Ramos (cell line): Measurements from ENCODE around the gene KDR.

Experiments
- in situ Hi-C: fragments of 300-500 bp; cut with MboI; formaldehyde crosslinking; loops from one replicate; pipeline ENCODE4 v1.14.3; 2022; ENCODE audit warnings: low sequenced_read_pairs; ENCODE audit not compliant: unreplicated experiment

KDR gene

DNA sequence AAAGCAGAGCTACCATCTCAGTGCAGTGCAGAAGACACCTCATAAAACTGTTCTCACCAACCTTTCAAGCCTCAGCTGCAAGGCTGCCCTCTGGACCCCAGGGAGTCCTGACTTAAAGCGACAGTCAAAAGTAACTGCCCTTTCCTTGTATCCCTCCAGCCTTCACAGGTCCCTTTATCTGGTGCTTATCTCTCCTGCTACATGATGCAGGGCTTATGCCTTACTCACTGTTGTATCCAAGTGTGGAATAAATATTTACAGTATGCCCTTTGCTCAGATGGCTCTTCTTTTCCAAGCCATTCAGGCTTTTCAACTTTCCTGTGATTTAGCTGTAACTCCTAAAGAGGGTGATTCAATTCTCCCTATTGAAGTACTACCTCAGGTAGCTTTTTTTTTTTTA is 92.6 kb downstream of the KDR start:
- in situ Hi-C loops: no loop called here

DNA sequence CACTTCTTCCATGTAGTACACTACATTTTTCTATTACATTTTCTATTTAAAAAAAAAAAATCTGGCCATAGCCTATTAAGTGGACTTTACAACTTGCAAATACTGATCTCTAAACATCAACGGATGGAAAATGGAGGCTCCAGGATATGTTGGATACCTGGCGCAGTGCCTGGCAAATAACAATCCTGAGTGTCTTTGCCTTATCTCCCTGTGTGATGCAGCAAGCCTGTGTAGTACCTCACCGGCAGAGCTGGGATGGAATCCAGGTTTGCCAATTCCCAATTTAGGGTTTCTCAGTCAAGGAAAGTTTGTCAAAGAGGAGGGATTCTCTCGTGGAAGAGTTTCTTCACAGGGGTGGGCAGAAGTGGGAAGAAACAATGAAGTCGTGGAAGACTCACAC is 93.2 kb downstream of the KDR start:
- in situ Hi-C loops: no loop called here

DNA sequence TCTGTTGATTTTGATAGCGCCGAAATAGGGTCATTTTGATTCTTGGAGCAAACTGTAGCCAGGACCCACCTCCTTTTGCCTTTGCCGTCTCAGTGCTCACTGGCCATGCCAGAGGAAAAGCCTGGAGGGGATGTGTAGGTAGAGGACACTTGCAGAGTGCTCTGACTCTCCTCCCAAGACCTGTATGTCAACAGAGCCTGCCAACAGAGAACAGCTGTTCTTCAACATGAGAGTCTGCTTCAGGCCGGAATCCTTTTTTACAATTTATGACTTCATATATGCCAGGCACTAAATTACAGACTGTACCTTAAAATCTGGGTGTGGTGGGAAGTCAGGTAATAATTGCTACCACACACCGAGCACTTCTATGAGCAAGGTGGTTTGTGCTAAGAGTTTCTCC is 94.2 kb downstream of the KDR start:
- in situ Hi-C loops: no loop called here

DNA sequence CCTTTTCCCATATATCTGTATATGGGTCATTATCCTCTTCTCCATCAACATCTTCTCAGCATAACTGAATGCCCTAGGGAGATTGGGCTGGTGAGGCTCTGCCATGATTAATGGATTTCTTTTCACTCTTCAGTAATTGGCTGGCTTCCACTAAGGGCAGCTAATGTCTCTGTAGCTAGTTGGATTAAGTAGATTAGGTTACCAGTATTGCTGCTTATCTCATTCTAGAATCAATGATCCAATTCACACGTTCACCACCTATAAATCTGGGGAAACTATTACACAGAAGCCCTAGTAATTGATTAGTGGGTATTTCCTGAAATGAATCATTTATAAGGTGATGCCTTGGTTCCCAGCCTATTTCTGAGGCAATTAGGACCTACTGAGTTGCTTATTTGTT is 94.8 kb downstream of the KDR start:
- in situ Hi-C loops: no loop called here

DNA sequence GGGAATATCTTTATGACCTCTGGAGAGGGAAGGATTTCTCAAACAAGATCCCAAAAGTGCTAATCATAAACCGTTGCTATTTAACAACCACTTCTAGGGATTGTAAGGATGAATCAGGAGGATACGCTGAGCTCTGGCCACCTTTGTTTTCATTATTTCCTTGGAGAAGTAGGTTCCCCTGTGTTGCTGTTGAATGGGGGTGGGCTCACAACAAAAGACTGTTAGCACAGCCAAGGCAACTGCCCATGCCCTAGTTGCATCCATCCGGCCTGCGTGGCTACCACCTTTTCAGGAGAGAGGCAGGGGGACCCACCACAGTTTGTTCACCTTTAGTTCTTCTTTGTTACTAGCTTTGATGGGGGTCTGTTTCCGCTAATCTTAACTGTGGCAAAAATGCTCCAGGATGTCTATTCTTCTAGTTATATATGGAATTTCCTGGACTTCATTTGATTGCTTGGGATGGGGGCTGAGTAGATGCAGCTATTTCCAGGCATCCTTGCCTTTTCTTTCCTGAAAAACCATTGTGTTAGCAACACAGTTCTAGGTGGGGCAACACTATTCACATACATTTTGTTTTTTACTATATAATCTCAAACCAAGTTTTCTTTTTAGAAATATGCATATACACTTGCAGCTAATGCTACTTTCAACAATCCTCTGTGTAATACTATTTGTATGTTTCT is 95.4 kb downstream of the KDR start:
- in situ Hi-C loops: no loop called here

DNA sequence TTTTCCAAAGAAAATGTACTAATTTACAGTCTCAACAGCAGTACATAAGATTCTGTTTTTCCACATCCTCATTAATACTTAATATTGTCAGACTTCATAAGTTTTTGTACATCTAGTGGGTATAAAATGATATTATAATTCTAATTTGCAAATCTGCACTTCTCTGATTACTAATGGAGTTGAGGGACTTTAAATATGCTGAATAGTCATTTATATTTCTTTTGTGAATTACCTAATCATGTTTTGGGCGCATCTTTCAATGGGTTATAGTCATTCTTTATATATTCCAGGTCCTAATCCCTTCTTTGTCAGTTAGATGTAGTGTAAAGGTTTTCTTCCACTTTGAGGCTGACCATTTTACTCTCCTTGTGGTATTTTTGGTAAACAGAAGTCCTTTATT is 96.1 kb downstream of the KDR start:
- in situ Hi-C loops: no loop called here
